Right atrium auricular region (tissue), 2 donors: ENCODE data around the gene WDR54. TPM values are rescaled to one million over a fixed set of nuclear protein-coding genes. Genes with fewer than 3 reads are reported as not detected.

ENCODE experiments used
- DNase-seq: peaks from one replicate; pipeline ENCODE4 v3.0.0-alpha.2; 2019; ENCODE audit warnings: low spot score
- H3K27ac ChIP-seq, 2 donors: fragments of 200-600 bp; sonication (generic); 1 replicate in 1 of 2; 2 replicates in 1 of 2; pipeline ENCODE4 v1.5.1; 2016 to 2019
- H3K27me3 ChIP-seq, 2 donors: fragments of 200-600 bp; sonication (generic); one replicate each; pipeline versions ENCODE4 v1.5.1 to v1.6.0; 2017 to 2019
- H3K36me3 ChIP-seq: fragments of 200-600 bp; sonication (generic); one replicate; pipeline ENCODE4 v1.5.1; 2016
- H3K4me1 ChIP-seq, 2 donors: fragments of 200-600 bp; sonication (generic); one replicate each; pipeline versions ENCODE4 v1.5.1 to v1.6.0; 2017 to 2019
- H3K4me3 ChIP-seq, 2 donors: fragments of 200-600 bp; sonication (generic); 1 replicate in 1 of 2; 2 replicates in 1 of 2; pipeline ENCODE4 v1.5.1; 2017 to 2019; ENCODE audit warnings: mild to moderate bottlenecking in 1 of 2, moderate library complexity in 1 of 2
- H3K9me3 ChIP-seq, 2 donors: fragments of 200-600 bp; sonication (generic); one replicate each; pipeline ENCODE4 v1.5.1; 2019
- CTCF ChIP-seq, 2 donors: fragments of 200-600 bp; sonication (generic); IDR thresholded peaks; one replicate each; pipeline ENCODE4 v1.5.1; 2019; ENCODE audit warnings: antibody characterized with exemption in 2 of 2
- total RNA-seq, 2 donors: library from RNA; depleted of rRNA; stranded (reverse); fragments of >200 nt; gene quantifications; one replicate each; pipeline ENCODE4 v1.1.0, GENCODE V29; 2016

Gene WDR54
- total RNA-seq, 2 donors from 2014 or later: 0.67 to 7.5 TPM

GRCh38 chr2:74391580-74392448 lies 29.7 kb upstream of the WDR54 start:
- H3K9me3 ChIP-seq: no peaks in the 10 kb centered on the region
- peak; percentile 92 for DNase-seq
- H3K4me1 ChIP-seq: peaks cover 0 to 49% of the 10 kb centered on the region in 2 donors
- peak overlapping the region; percentile 92 to 96 for H3K27ac ChIP-seq
- H3K4me3 ChIP-seq: peak overlapping the region; percentile 83 to 97
- no peaks in the 10 kb centered on the region for H3K36me3 ChIP-seq
- H3K27me3 ChIP-seq: no peaks in the 10 kb centered on the region
- peak; percentile 99 for TF ChIP-seq CTCF (IDR thresholded peaks at IDR 0.05)

GRCh38 chr2:74392449-74392743 lies 29.1 kb upstream of the WDR54 start:
- Histone ChIP-seq H3K9me3 (no peaks in the 10 kb centered on the region), H3K27me3 (no peaks in the 10 kb centered on the region), H3K4me3 (peak overlapping the region in 1 of 2 donors; percentile 83), H3K4me1 (peaks cover 0 to 43% of the 10 kb centered on the region in 2 donors), H3K27ac (peak overlapping the region in 1 of 2 donors; percentile 92), H3K36me3 (no peaks in the 10 kb centered on the region)
- TF ChIP-seq CTCF (IDR thresholded peaks at IDR 0.05): no peak
- DNase-seq: no peak

- Histone ChIP-seq H3K36me3 (no peaks in the 10 kb centered on the region), H3K9me3 (no peaks in the 10 kb centered on the region), H3K4me1 (peaks cover 0 to 32% of the 10 kb centered on the region in 2 donors), H3K27me3 (no peaks in the 10 kb centered on the region), H3K4me3 (no peak overlapping the region), H3K27ac (no peak overlapping the region)
- no peak for TF ChIP-seq CTCF (IDR thresholded peaks at IDR 0.05)
- no peak for DNase-seq
Measured at GRCh38 chr2:74393525-74393924, 28.0 kb upstream of the WDR54 start.

- Histone ChIP-seq H3K27me3 (no peaks in the 10 kb centered on the region), H3K27ac (no peak overlapping the region), H3K9me3 (no peaks in the 10 kb centered on the region), H3K36me3 (no peaks in the 10 kb centered on the region), H3K4me1 (peaks cover 0 to 6% of the 10 kb centered on the region in 2 donors), H3K4me3 (no peak overlapping the region)
- TF ChIP-seq CTCF (IDR thresholded peaks at IDR 0.05): no peak
- DNase-seq: no peak
Measured at GRCh38 chr2:74396149-74396548, 25.4 kb upstream of the WDR54 start.

- Histone ChIP-seq H3K27me3 (no peaks in the 10 kb centered on the region), H3K36me3 (no peaks in the 10 kb centered on the region), H3K27ac (no peak overlapping the region), H3K9me3 (no peaks in the 10 kb centered on the region), H3K4me1 (no peaks in the 10 kb centered on the region), H3K4me3 (no peak overlapping the region)
- DNase-seq: no peak
- TF ChIP-seq CTCF (IDR thresholded peaks at IDR 0.05): peak in 1 of 2 donors; percentile 60
Measured at GRCh38 chr2:74399785-74400184, 21.7 kb upstream of the WDR54 start.

GRCh38 chr2:74401891-74402290 lies 19.6 kb upstream of the WDR54 start:
- no peak overlapping the region for H3K4me3 ChIP-seq
- no peak overlapping the region for H3K27ac ChIP-seq
- TF ChIP-seq CTCF (IDR thresholded peaks at IDR 0.05): no peak
- no peaks in the 10 kb centered on the region for H3K27me3 ChIP-seq
- H3K4me1 ChIP-seq: no peaks in the 10 kb centered on the region
- no peaks in the 10 kb centered on the region for H3K36me3 ChIP-seq
- no peak for DNase-seq
- H3K9me3 ChIP-seq: no peaks in the 10 kb centered on the region
